PFSK-1 (cell line): ENCODE measurements around the gene LRRC37B.

Source experiments
- POLR2AphosphoS5 ChIP-seq: IDR thresholded peaks from 2 replicates; pipeline ENCODE4 v1.6.1; 2012; ENCODE audit warnings: low read depth, mild to moderate bottlenecking, control low read depth, low read length, moderate library complexity
- SIN3A ChIP-seq: IDR thresholded peaks from 2 replicates; pipeline ENCODE4 v1.6.1; 2012; ENCODE audit warnings: mild to moderate bottlenecking, low read length, moderate library complexity, borderline replicate concordance; ENCODE audit not compliant: insufficient read depth
- TAF1 ChIP-seq: IDR thresholded peaks from 2 replicates; pipeline ENCODE4 v1.6.1; 2012; ENCODE audit warnings: low read length, control low read depth, borderline replicate concordance; ENCODE audit not compliant: insufficient read depth
- TF ChIP-seq, protein P1 (sequence below), 2 experiments: IDR thresholded peaks; 2 replicates each; pipeline versions ENCODE4 v1.6.1 to v1.8.0; 2011 to 2012; ENCODE audit warnings: low read depth in 2 of 2, low read length in 2 of 2, control low read depth in 1 of 2, inconsistent platforms in 1 of 2, mild to moderate bottlenecking in 1 of 2, moderate library complexity in 1 of 2; ENCODE audit not compliant: insufficient read depth in 1 of 2

DNA sequence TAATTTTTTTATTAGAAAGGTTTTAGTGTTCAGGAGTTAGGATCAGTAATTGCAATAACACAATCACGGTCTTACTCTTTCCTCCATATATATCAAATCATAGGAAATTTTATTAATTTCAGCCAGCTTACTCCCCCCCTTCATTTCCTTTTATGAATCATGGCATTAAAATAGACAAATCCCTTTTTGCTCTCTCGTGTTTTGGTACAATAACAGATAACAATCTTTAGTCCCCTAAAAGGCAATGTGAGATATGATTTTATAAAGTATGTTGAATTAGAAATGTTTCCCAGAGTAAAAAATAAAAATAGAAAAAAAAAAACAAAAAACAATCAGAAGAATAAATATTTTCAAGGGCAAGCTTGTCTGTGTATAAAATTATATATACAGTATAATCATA lies 92.5 kb downstream of the LRRC37B start:
- TF ChIP-seq TAF1 (no peak), POLR2AphosphoS5 (no peak), SIN3A (no peak)
- TF ChIP-seq, protein P1, sequence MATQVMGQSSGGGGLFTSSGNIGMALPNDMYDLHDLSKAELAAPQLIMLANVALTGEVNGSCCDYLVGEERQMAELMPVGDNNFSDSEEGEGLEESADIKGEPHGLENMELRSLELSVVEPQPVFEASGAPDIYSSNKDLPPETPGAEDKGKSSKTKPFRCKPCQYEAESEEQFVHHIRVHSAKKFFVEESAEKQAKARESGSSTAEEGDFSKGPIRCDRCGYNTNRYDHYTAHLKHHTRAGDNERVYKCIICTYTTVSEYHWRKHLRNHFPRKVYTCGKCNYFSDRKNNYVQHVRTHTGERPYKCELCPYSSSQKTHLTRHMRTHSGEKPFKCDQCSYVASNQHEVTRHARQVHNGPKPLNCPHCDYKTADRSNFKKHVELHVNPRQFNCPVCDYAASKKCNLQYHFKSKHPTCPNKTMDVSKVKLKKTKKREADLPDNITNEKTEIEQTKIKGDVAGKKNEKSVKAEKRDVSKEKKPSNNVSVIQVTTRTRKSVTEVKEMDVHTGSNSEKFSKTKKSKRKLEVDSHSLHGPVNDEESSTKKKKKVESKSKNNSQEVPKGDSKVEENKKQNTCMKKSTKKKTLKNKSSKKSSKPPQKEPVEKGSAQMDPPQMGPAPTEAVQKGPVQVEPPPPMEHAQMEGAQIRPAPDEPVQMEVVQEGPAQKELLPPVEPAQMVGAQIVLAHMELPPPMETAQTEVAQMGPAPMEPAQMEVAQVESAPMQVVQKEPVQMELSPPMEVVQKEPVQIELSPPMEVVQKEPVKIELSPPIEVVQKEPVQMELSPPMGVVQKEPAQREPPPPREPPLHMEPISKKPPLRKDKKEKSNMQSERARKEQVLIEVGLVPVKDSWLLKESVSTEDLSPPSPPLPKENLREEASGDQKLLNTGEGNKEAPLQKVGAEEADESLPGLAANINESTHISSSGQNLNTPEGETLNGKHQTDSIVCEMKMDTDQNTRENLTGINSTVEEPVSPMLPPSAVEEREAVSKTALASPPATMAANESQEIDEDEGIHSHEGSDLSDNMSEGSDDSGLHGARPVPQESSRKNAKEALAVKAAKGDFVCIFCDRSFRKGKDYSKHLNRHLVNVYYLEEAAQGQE (IDR thresholded peaks at IDR 0.05; ENCODE audit: insufficient read depth in 1 of 2, low read depth in 2 of 2, low read length in 2 of 2), result no peak
